IMR-90 (cell line): ENCODE measurements around the gene WNK1. TPM values are rescaled to one million over a fixed set of nuclear protein-coding genes. Genes with fewer than 3 reads are reported as not detected.
A peak's percentile ranks its signal among the peaks of the same experiment; 100 is the strongest.

Source experiments
- ATAC-seq: fragments of 200-7000 bp; cut with Tn5 transposase; 2 replicates; pipeline ENCODE4 v1.9.1; 2020; ENCODE audit warnings: low read depth, mild to moderate bottlenecking, moderate library complexity
- BruUV-seq: library from RNA; stranded (reverse); fragments of 400-500 nt; replicated peaks from 2 replicates; lab custom pipeline; 2021; lab: Mats Ljungman, UMichigan
- CTCF ChIA-PET: fragments of 300-600 bp; formaldehyde crosslinking; extraction: SDS; loops from one replicate; lab custom pipeline; 2021; ENCODE audit warnings: antibody characterized with exemption; lab: Yijun Ruan, JAX
- POLR2A ChIA-PET: fragments of 300-600 bp; sonication (Branson Sonifier 250); formaldehyde crosslinking; loops from one replicate; lab custom pipeline; 2022; ENCODE audit warnings: antibody characterized with exemption; ENCODE audit not compliant: unreplicated experiment; lab: Charles Lee
- DNase-seq: peaks from one replicate; pipeline ENCODE4 v3.0.0; 2013
- H2AFZ ChIP-seq: replicated peaks from 2 replicates; pipeline ENCODE3; 2013; ENCODE audit warnings: low read length, mild to moderate bottlenecking; ENCODE audit not compliant: poor library complexity
- H2AK5ac ChIP-seq: 2 replicates; pipeline ENCODE4 v1.6.1; 2013; ENCODE audit warnings: low read depth, low read length, inconsistent platforms
- H2AK9ac ChIP-seq: replicated peaks from 2 replicates; pipeline ENCODE3; 2013; ENCODE audit warnings: mild to moderate bottlenecking, low read depth, low read length, moderate library complexity; ENCODE audit not compliant: poor library complexity
- H2BK120ac ChIP-seq: 2 replicates; pipeline ENCODE4 v1.6.1; 2013; ENCODE audit warnings: low read depth, low read length, inconsistent platforms
- H2BK15ac ChIP-seq: 3 replicates; pipeline ENCODE4 v1.6.1; 2013; ENCODE audit warnings: low read depth, low read length, inconsistent platforms
- H2BK20ac ChIP-seq: 2 replicates; pipeline ENCODE4 v1.6.1; 2013; ENCODE audit warnings: low read depth, mild to moderate bottlenecking, inconsistent platforms, low read length, moderate library complexity
- H2BK5ac ChIP-seq: 2 replicates; pipeline ENCODE4 v1.6.1; 2013; ENCODE audit warnings: mild to moderate bottlenecking, low read depth, low read length, inconsistent platforms; ENCODE audit not compliant: poor library complexity, severe bottlenecking
- H3K14ac ChIP-seq: replicated peaks from 2 replicates; pipeline ENCODE4 v1.6.1; 2013; ENCODE audit warnings: low read depth, low read length, inconsistent platforms
- H3K18ac ChIP-seq: 2 replicates; pipeline ENCODE4 v1.6.1; 2013; ENCODE audit warnings: low read depth, low read length, control low read depth
- H3K23ac ChIP-seq: 2 replicates; pipeline ENCODE4 v1.6.1; 2013; ENCODE audit warnings: low read depth, low read length, inconsistent platforms
- H3K27ac ChIP-seq: 2 replicates; pipeline ENCODE4 v1.5.1; 2013; ENCODE audit warnings: mild to moderate bottlenecking, control low read depth, low read length; ENCODE audit not compliant: insufficient read depth
- H3K27me3 ChIP-seq: 2 replicates; pipeline ENCODE4 v1.6.1; 2013; ENCODE audit warnings: low read length; ENCODE audit not compliant: control insufficient read depth, insufficient read depth
- H3K36me3 ChIP-seq: 2 replicates; pipeline ENCODE4 v1.6.1; 2013; ENCODE audit warnings: low read length, mixed read lengths; ENCODE audit not compliant: control insufficient read depth, insufficient read depth
- H3K4ac ChIP-seq: 2 replicates; pipeline ENCODE4 v1.6.1; 2013; ENCODE audit warnings: low read depth, low read length, inconsistent platforms
- H3K4me1 ChIP-seq: 2 replicates; pipeline ENCODE4 v1.6.1; 2013; ENCODE audit warnings: low read length, mixed read lengths; ENCODE audit not compliant: control insufficient read depth, insufficient read depth
- H3K4me2 ChIP-seq: 2 replicates; pipeline ENCODE4 v1.6.1; 2013; ENCODE audit warnings: low read depth, mild to moderate bottlenecking, control low read depth, low read length, moderate library complexity
- H3K4me3 ChIP-seq: 2 replicates; pipeline ENCODE4 v1.5.1; 2013; ENCODE audit warnings: low read depth, mild to moderate bottlenecking, control low read depth, low read length, moderate library complexity; ENCODE audit not compliant: insufficient read depth
- H3K56ac ChIP-seq: 2 replicates; pipeline ENCODE4 v1.6.1; 2013; ENCODE audit warnings: low read length, inconsistent platforms; ENCODE audit not compliant: insufficient read depth; ENCODE audit errors: extremely low read depth
- H3K79me1 ChIP-seq, 2 experiments: 2 replicates each; pipeline ENCODE4 v1.6.1; 2013; ENCODE audit warnings: low read length in 2 of 2, inconsistent platforms in 1 of 2, low read depth in 1 of 2
- H3K9ac ChIP-seq: 2 replicates; pipeline ENCODE4 v1.6.1; 2013; ENCODE audit warnings: low read depth, low read length, control low read depth
- H3K9me1 ChIP-seq: 2 replicates; pipeline ENCODE4 v1.6.1; 2013; ENCODE audit warnings: low read length, inconsistent platforms; ENCODE audit not compliant: insufficient read depth
- H3K9me3 ChIP-seq: 2 replicates; pipeline ENCODE4 v1.6.1; 2013; ENCODE audit warnings: low read length; ENCODE audit not compliant: control insufficient read depth, insufficient read depth
- H4K20me1 ChIP-seq: 2 replicates; pipeline ENCODE4 v1.6.1; 2013; ENCODE audit warnings: low read length, inconsistent platforms; ENCODE audit not compliant: insufficient read depth
- H4K5ac ChIP-seq: 2 replicates; pipeline ENCODE4 v1.6.1; 2013; ENCODE audit warnings: mild to moderate bottlenecking, low read depth, low read length, control low read depth
- H4K8ac ChIP-seq, 2 experiments: 2 replicates each; pipeline ENCODE4 v1.6.1; 2013; ENCODE audit warnings: low read depth in 2 of 2, low read length in 2 of 2, control low read depth in 1 of 2, inconsistent platforms in 1 of 2
- H4K91ac ChIP-seq: 2 replicates; pipeline ENCODE4 v1.6.1; 2013; ENCODE audit warnings: low read depth, low read length, inconsistent platforms; ENCODE audit not compliant: insufficient read depth
- CEBPB ChIP-seq: IDR thresholded peaks from 2 replicates; pipeline ENCODE4 v1.6.1; 2012; ENCODE audit warnings: low read depth, low read length, improper control_type of control experiment
- CHD1 ChIP-seq: IDR thresholded peaks from 2 replicates; pipeline ENCODE4 v1.6.1; 2012; ENCODE audit warnings: low read depth, low read length, improper control_type of control experiment
- CTCF ChIP-seq: conservative IDR thresholded peaks from 2 replicates; pipeline ENCODE4 v1.5.1; 2012; ENCODE audit warnings: mild to moderate bottlenecking, low read depth, low read length, improper control_type of control experiment
- ELK1 ChIP-seq: fragments of 150-350 bp; IDR thresholded peaks from 2 replicates; pipeline ENCODE4 v1.6.1; 2016; ENCODE audit warnings: low read depth, mild to moderate bottlenecking, low read length, moderate library complexity, borderline replicate concordance
- FOS ChIP-seq: fragments of 150-350 bp; IDR thresholded peaks from 2 replicates; pipeline ENCODE4 v1.6.1; 2016; ENCODE audit warnings: low read depth, low read length
- MAFK ChIP-seq: IDR thresholded peaks from 2 replicates; pipeline ENCODE4 v1.6.1; 2012; ENCODE audit warnings: low read depth, low read length, improper control_type of control experiment
- MAZ ChIP-seq: IDR thresholded peaks from 2 replicates; pipeline ENCODE4 v1.6.1; 2012; ENCODE audit warnings: low read depth, mild to moderate bottlenecking, low read length, improper control_type of control experiment, moderate library complexity, borderline replicate concordance
- NFE2L2 ChIP-seq: fragments of 150-350 bp; IDR thresholded peaks from 2 replicates; pipeline ENCODE4 v1.6.1; 2016; ENCODE audit warnings: low read depth, mild to moderate bottlenecking, low read length
- POLR2A ChIP-seq: IDR thresholded peaks from 2 replicates; pipeline ENCODE4 v1.6.1; 2012; ENCODE audit warnings: mild to moderate bottlenecking, low read depth, low read length
- RCOR1 ChIP-seq: IDR thresholded peaks from 2 replicates; pipeline ENCODE4 v1.6.1; 2012; ENCODE audit warnings: mild to moderate bottlenecking, low read length, improper control_type of control experiment; ENCODE audit not compliant: insufficient replicate concordance
- RFX5 ChIP-seq: IDR thresholded peaks from 2 replicates; pipeline ENCODE4 v1.8.0; 2012; ENCODE audit warnings: low read depth, mild to moderate bottlenecking, low read length, moderate library complexity
- WGBS, 2 experiments: methylation state at CpG; one replicate each; pipeline versions ENCODE4 v1.1.5 to v1.1.7; 2013; ENCODE audit warnings: missing lambda C conversion rate in 2 of 2; ENCODE audit not compliant: insufficient read length in 1 of 2; ENCODE audit errors: extremely low coverage in 2 of 2; 5-methylcytosine and 5-hydroxymethylcytosine counted together
- dilution Hi-C: fragments of 300-500 bp; cut with HindIII; formaldehyde crosslinking; loops from one replicate; pipeline ENCODE4 v1.14.3; 2018; ENCODE audit warnings: low sequenced_read_pairs; ENCODE audit not compliant: unreplicated experiment
- in situ Hi-C: fragments of 300-500 bp; cut with MboI; formaldehyde crosslinking; loops from 3 replicates; pipeline ENCODE4 v1.14.3; 2019; ENCODE audit warnings: low sequenced_read_pairs, inconsistent platforms, mixed read lengths
- intact Hi-C: fragments of 100-400 bp; cut with micrococcal nuclease; formaldehyde crosslinking; loops from 2 replicates; pipeline ENCODE4 v1.10.0; 2022
- polyA plus RNA-seq, 3 experiments: library from polyadenylated mRNA; depleted of rRNA; stranded (reverse); fragments of >200 nt; gene quantifications; 2 replicates each; pipeline ENCODE4 v1.2.3, GENCODE V29; 2012; ENCODE audit warnings: low replicate concordance in 1 of 3
- total RNA-seq: library from RNA; depleted of rRNA; stranded (reverse); fragments of >200 nt; gene quantifications from 2 replicates; pipeline ENCODE4 v1.2.3, GENCODE V29; 2012

WNK1 gene
- total and polyA plus RNA-seq, 2 of the 4 experiments (the other 2 are of a cell fraction) = 36.9 to 42.8 TPM

- Histone ChIP-seq H4K20me1 (peaks cover 41% of the 10 kb centered on the region), H3K4me1 (peaks cover 8% of the 10 kb centered on the region), H3K4me3 (no peak overlapping the region), H2BK5ac (peak overlapping the region; percentile 28), H3K18ac (no peak overlapping the region), H3K9ac (no peak overlapping the region), H3K4ac (no peak overlapping the region), H4K8ac (no peak overlapping the region), H3K9me1 (peaks cover 22% of the 10 kb centered on the region), H3K14ac (no peak overlapping the region), H2AFZ (no peak overlapping the region), H2BK20ac (no peak overlapping the region), H3K4me2 (no peak overlapping the region), H4K91ac (no peak overlapping the region), H3K27me3 (no peaks in the 10 kb centered on the region), H2BK120ac (no peak overlapping the region), H3K36me3 (no peaks in the 10 kb centered on the region), H3K9me3 (no peaks in the 10 kb centered on the region), H4K5ac (no peak overlapping the region), H2BK15ac (no peak overlapping the region), H2AK5ac (no peak overlapping the region), H3K56ac (no peak overlapping the region), H3K27ac (no peak overlapping the region), H2AK9ac (no peak overlapping the region), H3K23ac (peak overlapping the region; percentile 17; the same call in 1 of the 2 replicates), H3K79me1 (peaks cover 18 to 51% of the 10 kb centered on the region in 2 experiments)
- no peak for DNase-seq
- no TSS peak for BruUV-seq
- no peak for ATAC-seq
- POLR2A ChIA-PET = no interaction called here
- TF ChIP-seq MAZ (no peak), CTCF (no peak), POLR2A (no peak), ELK1 (no peak), CHD1 (no peak), NFE2L2 (no peak), RCOR1 (no peak), MAFK (no peak), FOS (no peak), CEBPB (no peak), RFX5 (no peak)
- dilution Hi-C loops (no loop called here), in situ Hi-C loops (no loop called here), intact Hi-C loops (loop anchor here (5.0 kb wide), 1 partner anchor 35 kb away; no protein-coding TSS in a partner anchor)
- WGBS, 2 experiments = no CpG with 5 or more reads among the region's 3 CpGs
- CTCF ChIA-PET = no interaction called here
These were observed 25.2 kb downstream of the WNK1 start for GRCh38 chr12:777550-778047.
